Measurements from ENCODE around the gene FTL. TPM values are rescaled to one million over a fixed set of nuclear protein-coding genes. Genes with fewer than 3 reads are reported as not detected.

FTL gene
- total RNA-seq, 2 donors from 2014 or later, result 2,854 to 3,275 TPM

GRCh38 chr19:49006905-49007304 lies 41.8 kb downstream of the FTL start:
- DNase-seq (ENCODE audit: low spot score), result no peak
- intact Hi-C loops (cut with DNase I), result no loop called here

- intact Hi-C loops (cut with DNase I), result no loop called here
- DNase-seq (ENCODE audit: low spot score), result no peak
These were observed 44.7 kb downstream of the FTL start for GRCh38 chr19:49009828-49010227.

- no peak for DNase-seq (ENCODE audit: low spot score)
- intact Hi-C loops (cut with DNase I), result no loop called here
These were observed 45.3 kb downstream of the FTL start for GRCh38 chr19:49010453-49010852.

DNA sequence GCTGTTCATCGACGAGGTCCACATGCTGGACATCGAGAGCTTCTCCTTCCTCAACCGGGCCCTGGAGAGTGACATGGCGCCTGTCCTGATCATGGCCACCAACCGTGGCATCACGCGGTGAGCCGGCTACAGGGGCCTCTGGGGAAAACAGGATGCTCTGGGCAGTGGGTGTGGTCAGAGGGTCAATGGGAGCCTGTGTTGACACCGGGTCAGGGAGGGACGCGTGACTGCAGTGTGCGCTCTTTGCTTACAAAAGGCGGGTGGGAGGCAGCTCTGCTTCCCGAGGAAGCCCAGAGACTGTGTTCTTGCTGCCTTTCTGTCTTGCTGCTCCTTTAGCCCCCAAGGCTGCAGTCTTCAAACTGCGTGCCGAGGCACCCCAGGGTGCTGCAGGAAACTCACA lies 46.1 kb downstream of the FTL start:
- intact Hi-C loops (cut with DNase I), result no loop called here
- no peak for DNase-seq (ENCODE audit: low spot score)

DNA sequence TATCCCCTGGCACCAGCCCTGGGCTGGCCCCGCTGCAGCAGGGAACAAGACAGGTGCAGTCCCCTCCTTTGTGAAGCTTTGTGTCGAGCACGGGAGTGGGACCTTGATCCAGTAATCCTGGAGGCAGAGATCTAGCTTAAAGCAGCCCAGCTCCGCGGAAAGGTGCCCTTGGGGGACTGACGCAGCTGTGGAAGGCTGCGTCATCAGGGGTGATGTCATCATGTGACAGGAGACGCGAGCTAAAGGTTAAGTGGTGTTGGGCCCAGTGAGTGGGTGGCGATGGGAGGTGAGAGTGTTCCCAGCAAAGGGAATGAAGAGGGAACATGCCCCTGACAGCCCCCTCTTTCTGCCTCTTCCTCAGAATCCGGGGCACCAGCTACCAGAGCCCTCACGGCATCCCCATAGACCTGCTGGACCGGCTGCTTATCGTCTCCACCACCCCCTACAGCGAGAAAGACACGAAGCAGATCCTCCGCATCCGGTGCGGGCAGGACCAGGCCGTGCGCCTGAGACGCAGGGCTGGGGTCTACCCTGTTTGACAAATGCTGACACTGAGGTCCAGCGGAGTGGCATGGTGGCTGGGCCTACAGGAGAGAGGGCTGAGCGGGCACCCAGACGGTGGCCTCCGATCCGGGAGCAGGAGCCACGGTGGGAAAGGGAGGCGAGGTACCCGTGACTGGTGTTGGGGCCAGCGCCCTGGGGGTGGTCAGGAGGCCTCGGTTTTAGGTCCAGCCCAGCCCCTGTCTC lies 49.2 kb downstream of the FTL start:
- DNase-seq (ENCODE audit: low spot score), result no peak
- intact Hi-C loops (cut with DNase I), result no loop called here

DNA sequence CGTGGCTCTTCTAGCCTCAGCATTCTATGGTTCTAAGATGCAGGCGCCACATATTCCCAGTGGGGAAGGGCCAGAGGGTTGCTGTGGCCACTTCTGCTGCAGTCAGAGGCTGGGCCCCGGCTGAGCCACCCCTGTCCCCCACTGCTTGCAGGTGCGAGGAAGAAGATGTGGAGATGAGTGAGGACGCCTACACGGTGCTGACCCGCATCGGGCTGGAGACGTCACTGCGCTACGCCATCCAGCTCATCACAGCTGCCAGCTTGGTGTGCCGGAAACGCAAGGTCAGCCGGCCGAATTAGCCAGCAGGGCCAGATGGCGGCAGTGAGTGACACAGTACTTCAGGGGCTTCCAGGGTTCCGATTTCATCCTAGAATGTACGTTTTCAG lies 49.8 kb downstream of the FTL start:
- intact Hi-C loops (cut with DNase I), result no loop called here
- DNase-seq (ENCODE audit: low spot score), result no peak

DNA sequence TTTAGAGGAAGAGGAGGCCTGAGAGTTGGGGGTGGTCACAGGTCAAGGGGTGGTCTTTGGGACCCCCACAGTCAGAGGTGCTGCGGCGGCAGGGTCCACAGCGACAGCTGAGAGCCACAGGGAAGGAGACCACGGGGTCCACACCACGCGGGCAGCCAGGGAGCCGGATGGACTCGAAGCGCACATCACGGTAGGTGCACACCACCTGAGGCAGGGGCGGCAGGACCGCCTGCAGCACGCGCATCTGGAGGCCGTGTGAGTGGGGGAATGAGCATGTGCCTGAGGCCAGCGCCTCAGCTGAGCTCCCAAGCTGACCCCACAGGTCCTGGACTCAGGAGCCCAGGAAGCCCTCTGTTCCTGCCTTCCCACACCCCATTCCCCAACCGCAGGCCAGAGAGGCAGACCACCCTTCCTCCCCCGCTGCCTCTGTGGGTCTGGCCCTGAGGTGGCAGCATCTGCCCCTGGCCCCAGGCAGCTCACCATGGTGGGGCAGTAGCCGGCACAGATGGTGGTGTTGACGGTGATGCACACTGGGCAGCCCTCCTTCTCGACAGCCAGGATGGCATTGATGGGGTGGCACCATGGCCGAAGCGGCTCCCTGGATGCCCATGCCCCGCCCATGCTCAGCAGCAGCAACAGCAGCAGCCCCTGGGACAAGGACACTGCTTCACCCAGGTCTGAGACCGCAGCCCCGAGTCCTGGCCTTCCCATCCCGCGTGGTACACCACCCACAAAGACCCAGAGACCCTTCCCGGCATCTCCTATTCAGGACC lies 51.1 kb downstream of the FTL start:
- intact Hi-C loops (cut with DNase I), result no loop called here
- DNase-seq (ENCODE audit: low spot score), result no peak

Small RNAs within 50 kb of the gene (microRNA-seq; reads per million reads assigned to microRNA genes)
- gene MIR6798 (ENCODE audit: borderline microRNAs expressed in 2 of 2), result 0 to 0.26 reads per million in 2 donors

Other genes with a start within 250 kb of the FTL start
- gene MAMSTR, start 245.6 kb upstream of the FTL start, total RNA-seq, result 1 to 10 TPM in 1 of 2 donors, under 1 TPM in 1; 0.90 to 1.1 TPM
- 10 to 100 TPM; 13.8 to 19.2 TPM for gene RASIP1, start 224.7 kb upstream of the FTL start, total RNA-seq
- gene IZUMO1, start 218.4 kb upstream of the FTL start, total RNA-seq, result under 1 TPM; 0.52 to 0.56 TPM
- 1 to 10 TPM; 1.5 to 2.1 TPM for gene FUT1, start 212.7 kb upstream of the FTL start, total RNA-seq
- gene FGF21, start 209.8 kb upstream of the FTL start, total RNA-seq, result not detected
- gene BCAT2, start 154.3 kb upstream of the FTL start, total RNA-seq, result 10 to 100 TPM; 21.7 to 24.9 TPM
- gene HSD17B14, start 128.8 kb upstream of the FTL start, total RNA-seq, result 1 to 10 TPM; 5.6 to 6.6 TPM
- 10 to 100 TPM; 91.0 to 91.2 TPM for gene PLEKHA4, start 96.7 kb upstream of the FTL start, total RNA-seq
- 100 to 1,000 TPM in 1 of 2 donors, 10 to 100 TPM in 1; 72.8 to 172 TPM for gene PPP1R15A, start 92.9 kb upstream of the FTL start, total RNA-seq
- gene TULP2, start 66.6 kb upstream of the FTL start, total RNA-seq, result 1 to 10 TPM in 1 of 2 donors, under 1 TPM in 1; 0.86 to 1.9 TPM
- gene NUCB1, start 65.0 kb upstream of the FTL start, total RNA-seq, result 100 to 1,000 TPM; 219 to 282 TPM
- gene DHDH, start 31.6 kb upstream of the FTL start, total RNA-seq, result not detected
- 10 to 100 TPM; 44.6 to 53.4 TPM for gene BAX, start 10.4 kb upstream of the FTL start, total RNA-seq
- gene GYS1, start 28.0 kb downstream of the FTL start, total RNA-seq, result 10 to 100 TPM; 28.0 to 39.5 TPM
- gene RUVBL2, start 28.6 kb downstream of the FTL start, total RNA-seq, result 10 to 100 TPM; 34.7 to 43.1 TPM
- gene LHB, start 51.8 kb downstream of the FTL start, total RNA-seq, result not detected
- not detected for gene CGB3, start 59.0 kb downstream of the FTL start, total RNA-seq
- not detected for gene CGB2, start 66.6 kb downstream of the FTL start, total RNA-seq
- gene CGB1, start 71.6 kb downstream of the FTL start, total RNA-seq, result not detected
- gene CGB5, start 78.5 kb downstream of the FTL start, total RNA-seq, result not detected
- gene CGB8, start 83.8 kb downstream of the FTL start, total RNA-seq, result not detected
- gene CGB7, start 92.4 kb downstream of the FTL start, total RNA-seq, result not detected
- not detected for gene NTF4, start 99.5 kb downstream of the FTL start, total RNA-seq
- not detected for gene KCNA7, start 107.4 kb downstream of the FTL start, total RNA-seq
- gene SNRNP70, start 120.1 kb downstream of the FTL start, total RNA-seq, result 100 to 1,000 TPM; 114 to 124 TPM
- gene LIN7B, start 149.1 kb downstream of the FTL start, total RNA-seq, result 1 to 10 TPM; 9.0 to 9.3 TPM
- gene C19orf73, start 153.8 kb downstream of the FTL start, total RNA-seq, result under 1 TPM in 1 of 2 donors, not detected in 1; 0.81 TPM
- gene PPFIA3, start 154.2 kb downstream of the FTL start, total RNA-seq, result 1 to 10 TPM; 3.6 to 4.9 TPM
- 1 to 10 TPM; 1.1 to 2.4 TPM for gene HRC, start 190.1 kb downstream of the FTL start, total RNA-seq
- 10 to 100 TPM; 20.5 to 36.0 TPM for gene TRPM4, start 192.5 kb downstream of the FTL start, total RNA-seq